ENCODE measurements around the gene BATF3. TPM values are rescaled to one million over a fixed set of nuclear protein-coding genes. Genes with fewer than 3 reads are reported as not detected.

The BATF3 gene
- total RNA-seq, 1 experiment from 2014 or later: 3.9 TPM

- Mint-ChIP-seq H3K4me1 (no peaks in the 10 kb centered on the region), H3K4me3 (no peak overlapping the region), H3K27me3 (ENCODE audit: low read depth) (no peaks in the 10 kb centered on the region), H3K27ac (no peak overlapping the region), H3K36me3 (peaks cover 31% of the 10 kb centered on the region), H3K9me3 (peaks cover 27% of the 10 kb centered on the region)
- no peak for TF ChIP-seq HMGXB4 (CRISPR knock-in tag; IDR thresholded peaks at IDR 0.05)
- no peak for TF ChIP-seq RORB (CRISPR knock-in tag; IDR thresholded peaks at IDR 0.05)
- TF ChIP-seq ZNF512 (CRISPR knock-in tag; IDR thresholded peaks at IDR 0.05; ENCODE audit: borderline replicate concordance): no peak
- no peak for TF ChIP-seq TEAD1 (CRISPR knock-in tag; IDR thresholded peaks at IDR 0.05)
- no peak for TF ChIP-seq FOXP1 (CRISPR knock-in tag; IDR thresholded peaks at IDR 0.05; ENCODE audit: borderline replicate concordance)
- TF ChIP-seq NFE2L1 (CRISPR knock-in tag; IDR thresholded peaks at IDR 0.05): no peak
- no peak for TF ChIP-seq ELF4 (CRISPR knock-in tag; IDR thresholded peaks at IDR 0.05; ENCODE audit: low read depth)
- no peak for TF ChIP-seq ZNF138 (CRISPR knock-in tag; conservative IDR thresholded peaks at IDR 0.05)
- TF ChIP-seq SMAD4 (CRISPR knock-in tag; IDR thresholded peaks at IDR 0.05): no peak
- no peak for TF ChIP-seq NFATC4 (CRISPR knock-in tag; IDR thresholded peaks at IDR 0.05)
- TF ChIP-seq ZBTB21 (CRISPR knock-in tag; IDR thresholded peaks at IDR 0.05; ENCODE audit: borderline replicate concordance): no peak
- no peak for TF ChIP-seq IRF1 (CRISPR knock-in tag; IDR thresholded peaks at IDR 0.05)
- TF ChIP-seq ZNF532 (CRISPR knock-in tag; IDR thresholded peaks at IDR 0.05; ENCODE audit: borderline replicate concordance): no peak
- TF ChIP-seq MLX (CRISPR knock-in tag; IDR thresholded peaks at IDR 0.05): no peak
- TF ChIP-seq ARID4B (CRISPR knock-in tag; IDR thresholded peaks at IDR 0.05; ENCODE audit: borderline replicate concordance): no peak
- TF ChIP-seq ZBTB43 (CRISPR knock-in tag; IDR thresholded peaks at IDR 0.05): no peak
- TF ChIP-seq EMX1 (CRISPR knock-in tag; IDR thresholded peaks at IDR 0.05): no peak
- no peak for TF ChIP-seq ZNF416 (CRISPR knock-in tag; IDR thresholded peaks at IDR 0.05)
- no peak for TF ChIP-seq USF2 (CRISPR knock-in tag; IDR thresholded peaks at IDR 0.05)
- no peak for TF ChIP-seq SMAD3 (CRISPR knock-in tag; IDR thresholded peaks at IDR 0.05; ENCODE audit: borderline replicate concordance)
- ChIA-PET CTCF (interaction anchor here (0.6 to 0.8 kb wide), 2 partner anchors 21 to 64 kb away, joined by 3 read pairs; no protein-coding TSS in a partner anchor), POLR2A (no interaction called here)
- ATAC-seq (no peak), DNase-seq (ENCODE audit: low spot score) (no peak)
Measured at GRCh38 chr1:212728606-212729005, 29.0 kb upstream of the BATF3 start.
